Measurements from ENCODE around the gene KRTAP4-5. TPM values are rescaled to one million over a fixed set of nuclear protein-coding genes. Genes with fewer than 3 reads are reported as not detected.
"Not testable (repeated sequence)": the region's sequence is repeated elsewhere in the genome, so short reads cannot be mapped to it uniquely, and the experiment has no call there.

The KRTAP4-5 gene
- total RNA-seq, 1 experiment from 2014 or later = not detected

DNA sequence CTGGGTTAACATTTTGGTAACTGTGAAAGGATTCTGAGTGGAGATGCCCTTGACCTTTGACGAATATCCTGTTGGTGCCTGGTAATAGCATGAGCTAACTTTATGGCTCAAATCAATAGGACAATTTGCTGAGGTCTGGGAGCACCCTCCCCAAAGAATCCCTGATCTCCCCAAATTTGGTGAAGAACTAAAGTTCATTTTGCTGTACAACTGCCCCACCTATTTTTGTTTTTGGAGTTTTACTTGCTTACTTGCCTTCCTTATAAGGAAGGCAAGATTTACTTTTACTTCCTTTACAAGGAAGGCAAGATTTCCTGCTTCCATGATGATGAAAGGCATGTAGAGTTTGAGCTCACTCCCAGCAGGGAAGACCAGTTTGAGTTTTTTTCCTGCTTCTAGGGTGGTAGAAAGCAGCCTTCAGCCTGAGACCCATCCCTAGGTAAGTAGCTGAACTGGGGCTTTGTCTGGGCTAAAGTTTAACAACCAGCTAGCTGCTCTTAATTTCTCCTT is 41.6 kb downstream of the KRTAP4-5 start (continued):
- no peak for TF ChIP-seq PRDM15 (CRISPR knock-in tag; IDR thresholded peaks at IDR 0.05)
- TF ChIP-seq ZNF219 (CRISPR knock-in tag; IDR thresholded peaks at IDR 0.05; ENCODE audit: borderline replicate concordance) = no peak
- TF ChIP-seq, protein P1, sequence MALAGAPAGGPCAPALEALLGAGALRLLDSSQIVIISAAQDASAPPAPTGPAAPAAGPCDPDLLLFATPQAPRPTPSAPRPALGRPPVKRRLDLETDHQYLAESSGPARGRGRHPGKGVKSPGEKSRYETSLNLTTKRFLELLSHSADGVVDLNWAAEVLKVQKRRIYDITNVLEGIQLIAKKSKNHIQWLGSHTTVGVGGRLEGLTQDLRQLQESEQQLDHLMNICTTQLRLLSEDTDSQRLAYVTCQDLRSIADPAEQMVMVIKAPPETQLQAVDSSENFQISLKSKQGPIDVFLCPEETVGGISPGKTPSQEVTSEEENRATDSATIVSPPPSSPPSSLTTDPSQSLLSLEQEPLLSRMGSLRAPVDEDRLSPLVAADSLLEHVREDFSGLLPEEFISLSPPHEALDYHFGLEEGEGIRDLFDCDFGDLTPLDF (CRISPR knock-in tag; IDR thresholded peaks at IDR 0.05) = no peak
- TF ChIP-seq PRRX2 (CRISPR knock-in tag; IDR thresholded peaks at IDR 0.05) = no peak

GRCh38 chr17:41105347-41105746 is 44.3 kb downstream of the KRTAP4-5 start, which contains the start of gene KRTAP4-9:
Gene KRTAP4-9 (plus strand): TSS chr17:41105389. CDS start chr17:41105389, 0 bp downstream.
- ATAC-seq; CTCF ChIA-PET; H3K27me3 Mint-ChIP-seq (ENCODE audit: low read depth); DNase-seq (ENCODE audit: low spot score); POLR2A ChIA-PET; H3K4me3 Mint-ChIP-seq: not testable (repeated sequence)
- Mint-ChIP-seq H3K36me3 (peaks cover 19% of the 10 kb centered on the region), H3K9me3 (peaks cover 19% of the 10 kb centered on the region), H3K27ac (peak within 1 kb of the TSS; percentile 55; the same call in 1 of the 2 replicates), H3K4me1 (peaks cover 57% of the 10 kb centered on the region)
- peak; percentile 7; the same call in 1 of the 2 replicates for TF ChIP-seq ZNF423 (CRISPR knock-in tag; IDR thresholded peaks at IDR 0.05)

GRCh38 chr17:41104386-41105038 is 45.1 kb downstream of the KRTAP4-5 start:
- peaks cover 14% of the 10 kb centered on the region for H3K9me3 Mint-ChIP-seq
- ATAC-seq; POLR2A ChIA-PET; H3K27me3 Mint-ChIP-seq (ENCODE audit: low read depth); H3K4me3 Mint-ChIP-seq; H3K27ac Mint-ChIP-seq; CTCF ChIA-PET; DNase-seq (ENCODE audit: low spot score): not testable (repeated sequence)
- peaks cover 11% of the 10 kb centered on the region for H3K36me3 Mint-ChIP-seq
- H3K4me1 Mint-ChIP-seq = peaks cover 64% of the 10 kb centered on the region

- Mint-ChIP-seq H3K9me3 (peaks cover 10% of the 10 kb centered on the region), H3K27me3 (ENCODE audit: low read depth) (no peaks in the 10 kb centered on the region), H3K36me3 (peaks cover 6% of the 10 kb centered on the region), H3K4me1 (peaks cover 62% of the 10 kb centered on the region), H3K27ac (no peak overlapping the region), H3K4me3 (no peak overlapping the region)
- TF ChIP-seq ZNF219 (CRISPR knock-in tag; IDR thresholded peaks at IDR 0.05; ENCODE audit: borderline replicate concordance) (no peak), ZNF396 (CRISPR knock-in tag; IDR thresholded peaks at IDR 0.05; ENCODE audit: borderline replicate concordance) (no peak), ATF1 (CRISPR knock-in tag; IDR thresholded peaks at IDR 0.05) (no peak), ZBTB43 (CRISPR knock-in tag; IDR thresholded peaks at IDR 0.05) (no peak), ZNF416 (CRISPR knock-in tag; IDR thresholded peaks at IDR 0.05) (no peak), HMGA2 (CRISPR knock-in tag; IDR thresholded peaks at IDR 0.05) (no peak), ARID4B (CRISPR knock-in tag; IDR thresholded peaks at IDR 0.05; ENCODE audit: borderline replicate concordance) (no peak)
- TF ChIP-seq, protein P2, sequence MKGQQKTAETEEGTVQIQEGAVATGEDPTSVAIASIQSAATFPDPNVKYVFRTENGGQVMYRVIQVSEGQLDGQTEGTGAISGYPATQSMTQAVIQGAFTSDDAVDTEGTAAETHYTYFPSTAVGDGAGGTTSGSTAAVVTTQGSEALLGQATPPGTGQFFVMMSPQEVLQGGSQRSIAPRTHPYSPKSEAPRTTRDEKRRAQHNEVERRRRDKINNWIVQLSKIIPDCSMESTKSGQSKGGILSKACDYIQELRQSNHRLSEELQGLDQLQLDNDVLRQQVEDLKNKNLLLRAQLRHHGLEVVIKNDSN (CRISPR knock-in tag; IDR thresholded peaks at IDR 0.05) = no peak
- TF ChIP-seq, protein P3, sequence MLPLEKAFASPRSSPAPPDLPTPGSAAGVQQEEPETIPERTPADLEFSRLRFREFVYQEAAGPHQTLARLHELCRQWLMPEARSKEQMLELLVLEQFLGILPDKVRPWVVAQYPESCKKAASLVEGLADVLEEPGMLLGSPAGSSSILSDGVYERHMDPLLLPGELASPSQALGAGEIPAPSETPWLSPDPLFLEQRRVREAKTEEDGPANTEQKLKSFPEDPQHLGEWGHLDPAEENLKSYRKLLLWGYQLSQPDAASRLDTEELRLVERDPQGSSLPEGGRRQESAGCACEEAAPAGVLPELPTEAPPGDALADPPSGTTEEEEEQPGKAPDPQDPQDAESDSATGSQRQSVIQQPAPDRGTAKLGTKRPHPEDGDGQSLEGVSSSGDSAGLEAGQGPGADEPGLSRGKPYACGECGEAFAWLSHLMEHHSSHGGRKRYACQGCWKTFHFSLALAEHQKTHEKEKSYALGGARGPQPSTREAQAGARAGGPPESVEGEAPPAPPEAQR (CRISPR knock-in tag; IDR thresholded peaks at IDR 0.05) = no peak
- ChIA-PET POLR2A (no interaction called here), CTCF (no interaction called here)
- DNase-seq (ENCODE audit: low spot score) (no peak), ATAC-seq (no peak)
Measured at GRCh38 chr17:41103896-41104295, 45.7 kb downstream of the KRTAP4-5 start.
